NB4 (cell line): ENCODE measurements around the gene EPHB1.

Experiments used
- DNase-seq: peaks from one replicate; pipeline ENCODE4 v3.0.0; 2010; ENCODE audit warnings: low read depth
- H3K4me3 ChIP-seq: one replicate; pipeline ENCODE4 v1.5.1; 2011; ENCODE audit warnings: mild to moderate bottlenecking, low read depth, low read length, moderate library complexity
- CTCF ChIP-seq: IDR thresholded peaks from one replicate; pipeline ENCODE4 v1.5.1; 2012; ENCODE audit warnings: low read depth, low read length
- MAX ChIP-seq: IDR thresholded peaks from 2 replicates; pipeline ENCODE4 v1.6.1; 2011; ENCODE audit warnings: low read depth, low read length
- MYC ChIP-seq: IDR thresholded peaks from 2 replicates; pipeline ENCODE4 v1.6.1; 2011; ENCODE audit warnings: low read depth, low read length
- POLR2A ChIP-seq: IDR thresholded peaks from 2 replicates; pipeline ENCODE4 v1.6.1; 2011; ENCODE audit warnings: mild to moderate bottlenecking; ENCODE audit not compliant: insufficient read length; ENCODE audit errors: extremely low read depth

The EPHB1 gene

GRCh38 chr3:135084405-135084804, 289.3 kb downstream of the EPHB1 start:
- DNase-seq, result no peak
- TF ChIP-seq POLR2A, result no peak
- no peak for TF ChIP-seq MYC
- TF ChIP-seq MAX, result no peak
- TF ChIP-seq CTCF, result no peak
- H3K4me3 ChIP-seq, result no peak overlapping the region

- TF ChIP-seq POLR2A (no peak), CTCF (no peak), MYC (no peak), MAX (no peak)
- no peak overlapping the region for H3K4me3 ChIP-seq
- no peak for DNase-seq
These were observed 289.9 kb downstream of the EPHB1 start for GRCh38 chr3:135084976-135085375.

- TF ChIP-seq MYC (no peak), POLR2A (no peak), CTCF (no peak), MAX (no peak)
- no peak for DNase-seq
- H3K4me3 ChIP-seq, result no peak overlapping the region
These were observed 290.8 kb downstream of the EPHB1 start for GRCh38 chr3:135085652-135086436.

GRCh38 chr3:135087782-135088181, 292.7 kb downstream of the EPHB1 start:
- no peak for TF ChIP-seq CTCF
- TF ChIP-seq MYC, result no peak
- no peak for TF ChIP-seq POLR2A
- no peak for TF ChIP-seq MAX
- H3K4me3 ChIP-seq, result no peak overlapping the region
- no peak for DNase-seq

GRCh38 chr3:135089451-135089850, 294.4 kb downstream of the EPHB1 start:
- H3K4me3 ChIP-seq, result no peak overlapping the region
- TF ChIP-seq POLR2A, result no peak
- TF ChIP-seq CTCF, result no peak
- no peak for TF ChIP-seq MAX
- no peak for TF ChIP-seq MYC
- DNase-seq, result no peak
